Stimulated activated CD4-positive, alpha-beta T cell treated with anti-CD3 and anti-CD28 coated beads, Interleukin-12 subunit alpha, Interleukin-12 subunit beta, amount 100 ng/mL, for 24 hours (primary cell): Measurements from ENCODE around the gene MAPK14.

Experiments used
- DNase-seq, 2 experiments: peaks; one replicate each; pipeline ENCODE4 v3.0.0-alpha.2; 2020; ENCODE audit warnings: low read depth in 2 of 2

Gene MAPK14

DNA sequence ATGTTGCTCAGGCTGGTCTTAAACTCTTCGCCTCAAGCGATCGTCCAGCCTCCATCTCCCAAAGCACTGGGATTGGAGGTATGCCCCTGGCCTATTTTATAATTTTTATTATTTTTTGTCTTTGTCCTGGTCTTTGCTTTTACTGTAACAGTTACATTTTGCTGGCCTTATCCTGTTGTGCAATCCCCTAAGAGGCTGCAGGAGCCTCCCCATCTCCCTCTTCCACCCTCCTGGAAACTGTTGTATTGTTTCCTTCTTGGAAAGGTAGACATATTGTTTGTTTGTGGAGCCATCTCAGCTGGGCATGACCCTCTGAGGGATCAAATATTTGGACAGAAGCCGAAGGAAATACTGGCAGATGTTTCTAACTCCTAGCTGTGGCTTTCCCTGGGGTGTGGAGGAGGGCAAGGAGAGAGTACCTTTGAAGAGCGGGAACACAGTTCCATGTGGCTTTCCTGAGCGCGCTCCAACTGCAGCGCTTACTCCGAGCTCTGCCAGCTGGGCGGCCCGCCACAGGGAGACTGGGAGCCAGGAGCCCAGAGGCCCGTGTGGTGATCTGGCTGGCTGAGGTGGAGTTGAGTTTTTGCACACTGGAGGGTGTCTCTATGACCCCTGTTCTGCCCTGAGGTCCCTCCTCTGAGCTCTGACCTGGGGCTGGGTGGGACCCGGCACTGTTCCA, 107.6 kb downstream of the MAPK14 start:
- DNase-seq, result no peak

- no peak for DNase-seq
These were observed 108.4 kb downstream of the MAPK14 start for GRCh38 chr6:36136034-36136433.

DNA sequence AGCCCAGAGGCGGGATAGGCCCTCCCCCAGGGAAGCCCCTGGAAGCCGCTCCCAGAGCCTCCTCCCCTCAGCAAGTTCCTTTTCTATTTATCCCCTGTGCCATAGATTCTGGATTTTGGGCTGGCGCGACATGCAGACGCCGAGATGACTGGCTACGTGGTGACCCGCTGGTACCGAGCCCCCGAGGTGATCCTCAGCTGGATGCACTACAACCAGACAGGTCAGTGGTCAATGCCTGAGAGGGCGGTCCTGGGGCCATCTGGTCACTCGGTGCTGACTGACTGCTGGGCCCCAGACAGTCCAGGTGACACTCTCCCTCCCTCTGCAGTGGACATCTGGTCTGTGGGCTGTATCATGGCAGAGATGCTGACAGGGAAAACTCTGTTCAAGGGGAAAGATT, 108.9 kb downstream of the MAPK14 start:
- no peak for DNase-seq

GRCh38 chr6:36138667-36139066, 111.1 kb downstream of the MAPK14 start:
- no peak for DNase-seq

DNA sequence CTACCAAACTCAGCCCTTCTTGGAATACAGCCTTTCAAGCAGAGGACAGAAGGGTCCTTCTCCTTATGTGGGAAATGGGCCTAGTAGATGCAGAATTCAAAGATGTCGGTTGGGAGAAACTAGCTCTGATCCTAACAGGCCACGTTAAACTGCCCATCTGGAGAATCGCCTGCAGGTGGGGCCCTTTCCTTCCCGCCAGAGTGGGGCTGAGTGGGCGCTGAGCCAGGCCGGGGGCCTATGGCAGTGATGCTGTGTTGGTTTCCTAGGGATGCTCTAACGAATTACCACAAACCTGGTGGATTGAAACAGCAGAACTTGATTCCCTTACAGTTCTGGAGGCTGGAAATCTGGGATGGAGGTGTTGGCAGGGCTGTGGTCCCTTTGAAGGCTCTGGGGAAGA, 111.8 kb downstream of the MAPK14 start:
- DNase-seq, result no peak

- DNase-seq, result no peak
These were observed 112.5 kb downstream of the MAPK14 start for GRCh38 chr6:36139991-36140710.

DNA sequence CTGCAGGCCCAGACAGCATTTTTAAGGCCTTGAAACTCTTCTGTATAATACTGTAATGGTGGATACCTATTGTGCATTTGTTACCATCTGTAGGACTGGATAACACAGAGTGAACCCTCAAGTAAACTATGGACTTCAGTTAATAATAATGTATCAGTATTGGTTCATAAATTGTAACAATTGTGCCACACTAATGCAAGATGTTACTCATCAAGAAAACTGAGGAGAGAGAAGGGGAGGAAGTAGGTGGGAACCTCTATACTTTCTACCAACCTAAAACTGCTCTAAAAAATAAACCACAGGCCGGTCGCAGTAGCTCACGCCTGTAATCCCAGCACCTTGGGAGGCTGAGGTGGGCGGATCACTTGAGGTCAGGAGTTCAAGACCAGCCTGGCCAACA, 113.5 kb downstream of the MAPK14 start:
- DNase-seq, result no peak

- no peak for DNase-seq
These were observed 114.4 kb downstream of the MAPK14 start for GRCh38 chr6:36141961-36142360.

DNA sequence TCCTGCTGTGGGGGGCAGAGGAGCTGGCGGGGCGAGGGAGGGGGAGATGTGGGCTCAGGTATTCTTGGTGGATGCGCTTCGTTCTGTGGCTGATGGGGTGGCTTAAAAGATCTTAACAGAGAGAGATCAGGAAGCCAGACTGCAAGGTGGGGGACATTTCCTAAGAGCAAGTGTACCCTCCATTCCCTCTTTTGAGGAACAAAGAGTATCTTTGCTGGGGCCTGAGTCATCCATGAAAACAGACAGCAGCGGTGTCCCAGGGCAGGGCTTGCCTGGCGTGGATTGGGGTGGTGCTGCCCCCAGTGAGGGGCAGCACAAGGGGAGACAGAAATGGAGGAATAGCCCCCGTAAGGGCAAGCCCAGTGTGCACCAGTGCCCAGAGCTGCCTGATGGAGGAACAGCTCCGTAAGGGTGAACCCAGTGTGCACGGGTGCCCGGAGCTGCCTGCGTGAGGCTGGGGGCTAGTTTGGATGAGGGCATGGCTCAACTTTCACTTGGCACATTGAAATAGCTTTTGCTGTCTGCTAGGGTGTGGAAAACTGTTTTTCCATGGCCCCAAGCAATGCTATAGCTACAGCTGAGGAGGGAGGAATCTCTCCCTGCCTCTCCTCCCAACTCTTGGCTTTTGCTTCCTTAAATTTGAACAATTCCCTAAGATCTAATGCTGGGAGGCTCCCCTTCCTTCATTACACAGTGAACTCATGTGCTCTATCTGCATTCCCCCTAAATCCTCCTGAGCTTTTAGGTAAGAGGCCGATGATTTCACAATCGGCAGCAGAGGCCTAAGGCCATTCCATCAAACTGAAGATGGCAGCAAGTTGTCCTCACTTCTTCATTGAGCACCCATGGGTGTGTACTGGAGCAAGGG, 115.6 kb downstream of the MAPK14 start:
- no peak for DNase-seq

GRCh38 chr6:36145495-36145894, 117.9 kb downstream of the MAPK14 start:
- DNase-seq, result no peak

- DNase-seq, result no peak
These were observed 119.7 kb downstream of the MAPK14 start for GRCh38 chr6:36147294-36147693.

GRCh38 chr6:36149476-36149875, 121.9 kb downstream of the MAPK14 start:
- no peak for DNase-seq

GRCh38 chr6:36150283-36150682, 122.7 kb downstream of the MAPK14 start:
- DNase-seq, result no peak

- DNase-seq, result no peak
These were observed 126.7 kb downstream of the MAPK14 start for GRCh38 chr6:36154286-36154685.

DNA sequence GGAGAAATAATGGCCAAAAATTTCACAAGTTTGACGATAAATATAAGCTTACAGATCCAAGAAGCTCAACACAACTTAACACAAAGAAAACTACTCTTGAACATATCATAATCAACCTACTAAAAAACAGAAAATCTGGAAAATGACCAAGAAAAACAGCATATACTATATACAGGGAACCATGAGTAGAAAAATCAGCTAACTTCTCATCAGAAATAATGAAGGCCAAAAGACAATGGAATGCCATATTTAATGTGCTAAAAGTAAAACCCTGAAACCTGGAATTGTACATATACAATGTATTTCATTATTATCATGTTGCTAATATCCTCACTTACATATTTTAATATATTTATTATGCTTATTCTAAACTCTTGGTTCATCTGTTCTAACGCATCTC, 128.1 kb downstream of the MAPK14 start:
- no peak for DNase-seq

GRCh38 chr6:36160147-36160760, 132.6 kb downstream of the MAPK14 start:
- DNase-seq, result no peak
